HG02798 (cell line): Measurements from ENCODE around the gene TAGLN3.

Experiments used
- ATAC-seq: cut with Tn5 transposase; IDR thresholded peaks from one replicate; pipeline ENCODE4 v1.9.1; 2021; ENCODE audit warnings: mild to moderate bottlenecking; ENCODE audit not compliant: unreplicated experiment, poor library complexity

TAGLN3 gene

GRCh38 chr3:111976254-111976653, 22.5 kb upstream of the TAGLN3 start:
- ATAC-seq: no peak

DNA sequence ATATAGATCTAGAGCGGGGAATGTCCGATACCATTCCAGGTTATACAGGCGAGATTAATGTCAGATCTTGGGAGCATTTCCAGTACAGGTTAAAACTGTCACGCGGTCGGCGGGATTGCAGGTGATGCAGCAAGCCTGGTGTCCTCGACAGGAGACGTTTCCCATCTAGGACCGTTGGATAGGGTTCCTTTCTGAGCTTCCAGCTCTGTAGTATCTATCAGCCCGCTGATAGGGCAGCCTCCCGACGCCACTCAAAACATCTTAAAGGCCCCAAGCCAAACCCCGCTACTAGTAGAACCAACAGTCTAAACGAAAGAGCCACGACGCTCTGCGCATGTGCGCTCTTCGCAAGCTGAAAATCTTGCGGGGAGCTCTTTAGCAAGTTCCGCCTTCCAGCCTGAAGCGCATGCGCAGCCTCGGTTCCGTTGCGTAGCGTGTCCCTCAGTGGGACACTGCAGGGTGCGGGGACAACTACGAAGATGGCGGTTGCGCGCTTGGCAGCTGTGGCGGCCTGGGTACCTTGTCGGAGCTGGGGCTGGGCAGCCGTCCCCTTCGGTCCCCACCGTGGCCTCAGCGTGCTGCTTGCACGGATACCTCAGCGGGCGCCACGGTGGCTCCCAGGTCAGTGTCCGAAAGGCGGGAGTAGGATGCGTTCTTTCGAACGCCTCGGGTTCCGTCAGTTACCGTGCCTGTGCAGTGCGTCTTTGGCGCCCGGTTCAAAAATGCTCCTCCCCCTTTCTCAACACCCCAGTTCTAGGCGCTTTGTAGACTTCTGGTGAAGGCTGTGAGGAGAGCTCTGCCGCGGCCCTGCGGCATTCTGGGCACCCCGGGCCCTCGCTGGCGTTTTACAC, 19.9 kb upstream of the TAGLN3 start, which contains the start of gene ABHD10:
Gene ABHD10, plus strand, starts transcription at position 444 of the 851 bp plus-strand sequence. Its CDS starts 36 bp downstream, at position 480.
- peak; percentile 95 for ATAC-seq

GRCh38 chr3:111979434-111980038, 19.2 kb upstream of the TAGLN3 start:
- peak; percentile 38 for ATAC-seq

DNA sequence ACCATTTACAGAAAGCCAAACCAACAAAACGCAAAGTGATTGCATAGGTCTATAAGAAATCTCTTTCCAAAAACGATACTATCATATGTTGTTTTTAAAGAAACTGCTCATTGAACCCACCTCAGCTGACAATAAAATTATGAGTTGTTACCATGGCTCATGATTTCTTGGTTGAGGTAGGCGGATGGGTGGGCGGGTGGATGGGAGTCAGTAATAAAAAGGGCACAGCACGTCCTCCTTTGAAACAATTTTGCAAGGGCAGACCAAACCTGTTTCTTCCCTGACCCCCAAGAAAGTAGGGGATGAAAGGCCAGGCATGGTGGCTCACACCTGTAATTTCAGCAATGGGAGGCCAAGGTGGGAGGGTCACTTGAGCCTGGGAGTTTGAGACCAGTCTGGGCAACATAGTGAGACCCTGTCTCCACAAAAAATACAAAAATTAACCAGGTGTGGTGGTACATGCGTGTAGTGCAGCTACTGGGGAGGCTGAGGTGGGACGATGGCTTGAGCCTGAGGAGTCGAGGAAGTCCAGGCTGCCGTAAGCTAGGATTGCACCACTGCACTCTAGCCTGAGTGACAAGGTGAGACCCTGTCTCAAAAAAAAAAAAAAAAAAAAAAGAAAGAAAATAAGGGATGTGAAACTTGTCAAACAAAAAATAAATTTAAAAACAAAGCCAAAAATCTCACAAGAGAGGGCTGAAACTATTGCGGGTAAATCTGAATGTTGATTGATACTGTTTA, 17.8 kb upstream of the TAGLN3 start:
- ATAC-seq: no peak

DNA sequence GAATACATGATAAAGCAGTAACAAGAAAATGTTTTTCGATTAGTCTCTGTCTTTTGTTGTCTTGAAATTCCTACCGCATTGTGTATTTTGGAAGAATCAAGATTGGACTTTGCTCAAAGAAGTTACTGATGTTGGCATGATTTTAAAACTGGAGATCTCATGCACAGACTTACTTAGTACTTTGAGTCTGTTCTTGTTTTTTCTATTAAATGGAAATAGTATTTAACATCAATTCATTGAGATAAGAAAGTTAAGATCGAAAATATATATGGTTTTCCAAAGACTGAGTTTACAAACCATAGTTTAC, 17.3 kb upstream of the TAGLN3 start:
- no peak for ATAC-seq

DNA sequence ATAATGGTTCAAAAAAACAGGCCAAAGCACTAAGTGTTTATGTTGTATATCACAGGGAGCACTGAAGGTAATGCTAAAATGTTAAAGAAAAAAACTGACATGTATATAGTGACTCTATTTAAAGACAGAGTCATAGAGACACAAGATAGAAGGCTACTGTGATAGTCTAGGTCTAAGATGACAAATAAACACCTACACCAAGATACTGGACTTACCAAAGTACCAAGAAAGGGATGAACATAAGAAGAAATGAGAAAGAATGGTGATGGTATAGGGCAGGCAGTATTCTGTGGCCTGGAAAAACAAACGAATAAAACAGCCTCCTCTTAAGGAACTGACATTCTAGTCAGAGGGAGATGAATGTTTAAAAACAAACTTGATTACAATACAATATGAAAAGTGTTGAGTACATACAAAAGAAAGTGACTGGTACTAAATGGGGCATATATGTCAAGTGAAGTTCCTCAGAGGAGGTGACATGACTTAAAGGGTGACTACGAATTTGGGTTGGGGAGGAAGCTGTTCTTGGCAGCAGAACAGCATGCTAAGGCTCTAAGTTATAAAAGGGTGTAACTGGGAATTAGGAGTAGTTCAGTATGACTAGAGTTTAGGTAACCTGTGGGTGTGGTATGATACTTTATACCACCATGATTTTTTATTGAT, 14.0 kb upstream of the TAGLN3 start:
- no peak for ATAC-seq

DNA sequence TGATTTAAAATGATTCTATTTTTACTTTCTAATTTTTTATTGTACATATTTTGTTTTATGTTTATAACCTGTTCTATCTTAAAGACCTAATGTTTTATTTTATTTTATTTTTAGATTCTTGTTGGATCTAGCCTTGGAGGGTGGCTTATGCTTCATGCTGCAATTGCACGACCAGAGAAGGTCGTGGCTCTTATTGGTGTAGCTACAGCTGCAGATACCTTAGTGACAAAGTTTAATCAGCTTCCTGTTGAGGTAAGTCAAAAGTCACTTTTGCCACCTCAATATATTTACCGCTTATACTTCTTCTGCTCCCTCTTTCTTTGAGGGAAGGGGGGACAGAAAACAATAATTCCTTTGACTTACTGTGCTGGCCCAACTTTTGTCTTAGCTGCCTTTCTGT, 11.9 kb upstream of the TAGLN3 start:
- no peak for ATAC-seq

GRCh38 chr3:111989061-111989678, 9.6 kb upstream of the TAGLN3 start:
- peak; percentile 91 for ATAC-seq

DNA sequence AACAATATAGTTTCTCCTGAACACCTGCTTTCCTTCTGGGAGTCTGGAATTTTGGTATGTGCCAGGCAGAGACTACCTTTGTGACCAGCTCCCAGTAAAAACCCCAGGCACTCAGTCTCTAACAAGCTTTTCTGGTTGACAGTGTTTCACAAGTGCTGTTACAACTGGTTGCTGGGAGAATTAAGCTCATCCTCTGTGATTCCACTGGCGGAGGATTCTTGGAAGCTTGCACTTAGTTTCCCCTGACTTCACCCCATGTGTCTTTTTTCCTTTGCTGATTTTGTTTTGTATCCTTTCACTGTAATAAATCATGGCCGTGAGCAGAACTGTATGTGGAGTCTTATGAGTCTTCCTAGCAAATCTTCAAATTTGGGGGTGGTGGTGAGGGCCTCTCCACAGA, 5.7 kb upstream of the TAGLN3 start:
- no peak for ATAC-seq

GRCh38 chr3:111999484-112000324, 982 bp downstream of the TAGLN3 start:
- ATAC-seq: no peak

DNA sequence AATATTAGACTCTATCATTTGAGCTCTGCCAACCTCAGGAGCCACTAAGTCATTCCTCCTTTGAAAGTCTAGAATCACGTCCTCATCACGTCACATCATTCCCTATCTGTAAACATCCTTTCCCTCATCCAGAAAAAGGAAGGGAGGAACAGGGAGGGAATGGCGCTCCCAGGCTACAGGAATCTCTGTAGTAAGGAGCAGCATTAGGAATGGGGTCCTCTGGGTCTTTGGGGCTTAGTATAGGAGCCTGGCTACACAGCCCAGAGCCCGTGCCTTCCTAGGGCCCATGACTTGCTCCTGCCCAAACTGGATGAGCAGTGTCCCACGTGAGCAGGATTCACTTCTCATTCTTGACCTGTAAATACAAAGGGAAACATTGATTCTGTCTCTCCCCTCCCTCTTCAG, 1.6 kb downstream of the TAGLN3 start:
- no peak for ATAC-seq

DNA sequence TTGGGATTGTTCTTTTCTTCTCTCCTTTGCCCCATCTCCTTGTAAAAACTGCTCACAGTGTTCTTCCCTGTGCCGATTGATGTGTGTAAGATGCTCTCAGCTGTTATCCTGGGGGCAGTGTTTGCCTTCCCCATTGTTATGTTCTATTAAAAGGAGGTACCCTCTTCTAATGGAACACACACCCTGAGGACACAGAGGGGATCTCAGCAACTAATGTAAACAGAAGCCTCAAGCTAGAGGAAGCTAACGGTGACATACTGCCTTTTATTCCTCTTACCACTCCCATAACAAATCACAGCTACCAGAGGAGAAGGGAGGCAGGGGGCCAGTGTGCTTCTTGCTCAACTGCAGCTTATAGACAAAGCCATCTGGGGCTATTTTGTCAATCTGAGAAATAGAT, 2.2 kb downstream of the TAGLN3 start:
- no peak for ATAC-seq

DNA sequence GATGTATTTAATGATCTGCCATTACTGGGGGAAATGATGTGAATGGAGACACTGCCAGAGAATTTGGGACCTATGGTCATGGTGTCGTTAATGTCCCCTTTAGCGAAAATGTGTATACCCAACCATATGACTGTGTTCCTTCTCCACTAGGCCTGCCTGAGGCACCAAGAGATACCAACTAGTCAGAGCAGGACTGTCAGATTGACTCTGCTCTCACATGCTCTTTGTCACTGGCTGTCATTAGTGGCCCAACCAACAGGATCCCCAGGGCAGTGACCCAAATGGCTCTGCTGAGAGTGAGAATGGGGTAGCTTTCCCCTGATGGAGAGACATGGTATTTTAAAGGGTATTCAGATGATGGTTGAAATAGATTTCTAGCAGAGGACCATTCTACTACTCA, 2.8 kb downstream of the TAGLN3 start:
- no peak for ATAC-seq

- no peak for ATAC-seq
Observed at GRCh38 chr3:112002096-112002971, 3.6 kb downstream of the TAGLN3 start.

DNA sequence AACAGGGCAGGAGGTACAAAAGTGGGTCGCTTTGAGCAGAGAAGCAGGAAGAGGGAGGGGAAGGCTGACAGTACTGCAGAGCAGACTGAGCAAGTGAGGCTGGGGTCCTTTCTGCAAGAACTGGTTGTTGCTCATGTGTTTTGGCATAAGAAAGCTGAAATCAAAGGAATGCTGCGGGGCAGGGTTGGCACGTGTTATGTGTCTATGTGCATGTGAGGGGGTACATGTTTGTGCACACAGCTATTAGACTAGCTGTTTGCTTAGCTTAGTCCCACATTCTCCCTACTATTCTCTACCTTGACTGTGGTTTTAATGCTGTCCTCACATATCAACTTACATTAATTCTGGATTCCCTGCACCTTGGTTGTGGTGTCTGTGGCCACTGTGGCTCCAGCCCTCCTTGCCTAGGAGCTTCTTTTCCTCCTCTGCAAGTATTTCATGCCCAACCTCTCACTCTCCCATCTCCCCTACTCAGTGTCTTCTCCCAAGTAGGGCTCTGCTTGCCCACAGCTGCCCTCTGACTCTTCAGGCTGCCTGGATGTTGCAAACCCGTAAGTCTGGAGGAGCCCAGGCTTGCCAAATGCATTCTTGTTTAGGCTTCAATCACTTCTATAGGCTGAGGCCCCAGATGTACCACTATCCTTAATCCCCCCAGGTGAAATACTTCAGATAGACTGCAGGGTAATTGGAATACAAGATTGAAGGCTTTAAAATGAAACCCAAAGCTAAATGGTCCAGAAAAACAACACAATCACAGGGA, 4.8 kb downstream of the TAGLN3 start:
- no peak for ATAC-seq

DNA sequence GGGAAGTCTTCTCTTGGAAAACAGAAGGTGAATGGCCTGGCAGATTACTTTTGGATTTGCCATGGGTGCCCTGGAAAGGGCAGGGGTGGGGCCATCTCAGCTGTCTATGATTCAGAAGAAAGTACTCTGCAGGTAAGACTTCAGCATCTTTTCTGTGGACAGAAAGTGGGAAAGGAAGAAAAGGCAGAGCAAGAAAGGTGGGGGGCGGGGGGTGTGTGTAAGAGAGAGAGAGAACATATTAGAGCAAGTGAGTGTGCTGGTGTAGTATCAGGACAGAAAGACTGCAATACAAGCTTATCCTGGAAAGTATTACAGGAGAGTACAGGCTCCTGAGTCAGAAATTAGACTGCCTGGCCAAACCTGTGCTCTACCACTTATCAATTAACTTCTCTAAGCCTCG, 5.5 kb downstream of the TAGLN3 start:
- ATAC-seq: no peak

- no peak for ATAC-seq
Observed at GRCh38 chr3:112004669-112005068, 5.9 kb downstream of the TAGLN3 start.
